ENCODE results near the gene VPS51. TPM values are rescaled to one million over a fixed set of nuclear protein-coding genes. Genes with fewer than 3 reads are reported as not detected.

The VPS51 gene
- total RNA-seq, 4 donors from 2014 or later, result 206 to 515 (median 266) TPM

GRCh38 chr11:65087827-65088226 lies 8.2 kb upstream of the VPS51 start:
- Histone ChIP-seq H3K4me1 (peaks cover 12 to 18% of the 10 kb centered on the region in 2 donors), H3K9me3 (no peaks in the 10 kb centered on the region), H3K4me3 (no peak overlapping the region), H3K27me3 (no peaks in the 10 kb centered on the region), H3K36me3 (peaks cover 0 to 40% of the 10 kb centered on the region in 2 donors), H3K27ac (no peak overlapping the region)
- TF ChIP-seq CTCF (IDR thresholded peaks at IDR 0.05 in 4 of 5, conservative IDR thresholded peaks at IDR 0.05 in 1 of 5), result no peak
- TF ChIP-seq POLR2A (IDR thresholded peaks at IDR 0.05), result no peak
- DNase-seq (no peak), ATAC-seq (no peak)
- intact Hi-C loops (cut with DNase I; ENCODE audit: low total_unique reads), result no loop called here
- in situ Hi-C loops (cut with MboI; ENCODE audit: low sequenced_read_pairs in 4 of 4), result no loop called here

GRCh38 chr11:65089621-65090020 lies 6.4 kb upstream of the VPS51 start:
- in situ Hi-C loops (cut with MboI; ENCODE audit: low sequenced_read_pairs in 4 of 4), result no loop called here
- no peak for ATAC-seq
- no peak overlapping the region for H3K4me3 ChIP-seq
- no peaks in the 10 kb centered on the region for H3K27me3 ChIP-seq
- no peak overlapping the region for H3K27ac ChIP-seq
- peaks cover 0 to 40% of the 10 kb centered on the region in 2 donors for H3K36me3 ChIP-seq
- DNase-seq, result no peak
- no peaks in the 10 kb centered on the region for H3K9me3 ChIP-seq
- peaks cover 4 to 9% of the 10 kb centered on the region in 2 donors for H3K4me1 ChIP-seq
- TF ChIP-seq CTCF (IDR thresholded peaks at IDR 0.05 in 4 of 5, conservative IDR thresholded peaks at IDR 0.05 in 1 of 5) (no peak), POLR2A (IDR thresholded peaks at IDR 0.05) (no peak)
- intact Hi-C loops (cut with DNase I; ENCODE audit: low total_unique reads), result no loop called here

- Histone ChIP-seq H3K4me1 (peaks cover 0 to 1% of the 10 kb centered on the region in 2 donors), H3K9me3 (no peaks in the 10 kb centered on the region), H3K27me3 (no peaks in the 10 kb centered on the region), H3K4me3 (no peak overlapping the region), H3K36me3 (peaks cover 0 to 35% of the 10 kb centered on the region in 2 donors), H3K27ac (no peak overlapping the region)
- no peak for DNase-seq
- intact Hi-C loops (cut with DNase I; ENCODE audit: low total_unique reads) (no loop called here), in situ Hi-C loops (cut with MboI; ENCODE audit: low sequenced_read_pairs in 4 of 4) (no loop called here)
- ATAC-seq, result no peak
- TF ChIP-seq CTCF (IDR thresholded peaks at IDR 0.05 in 4 of 5, conservative IDR thresholded peaks at IDR 0.05 in 1 of 5) (no peak), POLR2A (IDR thresholded peaks at IDR 0.05) (no peak)
Measured at GRCh38 chr11:65090628-65091027, 5.4 kb upstream of the VPS51 start.

- Histone ChIP-seq H3K27ac (peak overlapping the region; percentile 91 to 97 (median 93)), H3K4me1 (peaks cover 29 to 33% of the 10 kb centered on the region in 2 donors), H3K36me3 (no peaks in the 10 kb centered on the region), H3K9me3 (no peaks in the 10 kb centered on the region), H3K4me3 (peak overlapping the region; percentile 88 to 96 (median 89)), H3K27me3 (no peaks in the 10 kb centered on the region)
- DNase-seq (no peak), ATAC-seq (no peak)
- in situ Hi-C loops (cut with MboI; ENCODE audit: low sequenced_read_pairs in 4 of 4), result no loop called here
- intact Hi-C loops (cut with DNase I; ENCODE audit: low total_unique reads), result loop anchor here (5.0 kb wide), 2 partner anchors 68 to 178 kb away; partner anchors contain the start of genes ATG2A and SNX15
- no peak for TF ChIP-seq POLR2A (IDR thresholded peaks at IDR 0.05)
- no peak for TF ChIP-seq CTCF (IDR thresholded peaks at IDR 0.05 in 4 of 5, conservative IDR thresholded peaks at IDR 0.05 in 1 of 5)
Measured at GRCh38 chr11:65095427-65095826, 587 bp upstream of the VPS51 start.

GRCh38 chr11:65096926-65097325 lies 912 bp downstream of the VPS51 start:
- Histone ChIP-seq H3K36me3 (no peaks in the 10 kb centered on the region), H3K9me3 (no peaks in the 10 kb centered on the region), H3K4me3 (peak overlapping the region; percentile 88 to 96 (median 89)), H3K4me1 (peaks cover 37 to 38% of the 10 kb centered on the region in 2 donors), H3K27me3 (no peaks in the 10 kb centered on the region), H3K27ac (peak overlapping the region; percentile 91 to 97 (median 93))
- intact Hi-C loops (cut with DNase I; ENCODE audit: low total_unique reads), result loop anchor here (1.0 to 5.0 kb wide), 4 partner anchors 13 to 180 kb away; partner anchors contain the start of genes ATG2A, CDCA5, SNX15 and ZFPL1
- TF ChIP-seq POLR2A (IDR thresholded peaks at IDR 0.05) (no peak), CTCF (IDR thresholded peaks at IDR 0.05 in 4 of 5, conservative IDR thresholded peaks at IDR 0.05 in 1 of 5) (no peak)
- in situ Hi-C loops (cut with MboI; ENCODE audit: low sequenced_read_pairs in 4 of 4), result no loop called here
- DNase-seq (no peak), ATAC-seq (peak in 1 of 2 donors; percentile 5)

Measured in gastrocnemius medialis (tissue), 4 donors.